Neural cell (in vitro differentiated cells): ENCODE data around the gene RABGAP1L. TPM values are rescaled to one million over a fixed set of nuclear protein-coding genes. Genes with fewer than 3 reads are reported as not detected.

Source experiments
- H2AFZ ChIP-seq: fragments of 200-600, 300-800 bp; sonication (generic), shearing (Covaris generic); 2 replicates; pipeline ENCODE4 v1.6.0; 2014; ENCODE audit warnings: low read depth, mild to moderate bottlenecking, antibody characterized with exemption, low read length, moderate library complexity
- H3F3A ChIP-seq: fragments of 200-600 bp; shearing (Covaris generic); 2 replicates; pipeline ENCODE4 v1.6.1; 2016; ENCODE audit warnings: mild to moderate bottlenecking, moderate library complexity, mixed read lengths, antibody characterized with exemption, low read length; ENCODE audit not compliant: insufficient read depth, poor library complexity, severe bottlenecking
- H3K27ac ChIP-seq: fragments of 200-600, 300-800 bp; sonication (generic), shearing (Covaris generic); 2 replicates; pipeline ENCODE4 v1.5.1; 2014; ENCODE audit warnings: mild to moderate bottlenecking, low read length, moderate library complexity
- H3K27me3 ChIP-seq: fragments of 300-800, 200-600 bp; sonication (generic), shearing (Covaris generic); 2 replicates; pipeline ENCODE4 v1.6.0; 2014; ENCODE audit warnings: mild to moderate bottlenecking, low read depth, low read length, moderate library complexity; ENCODE audit not compliant: insufficient read depth
- H3K36me3 ChIP-seq: fragments of 300-800, 200-600 bp; sonication (generic), shearing (Covaris generic); 2 replicates; pipeline ENCODE4 v1.5.1; 2014; ENCODE audit warnings: mild to moderate bottlenecking, antibody characterized with exemption, low read length, moderate library complexity; ENCODE audit not compliant: insufficient read depth
- H3K4me2 ChIP-seq: fragments of 300-800, 200-600 bp; sonication (generic), shearing (Covaris generic); 2 replicates; pipeline ENCODE4 v1.6.0; 2014; ENCODE audit warnings: mild to moderate bottlenecking, low read length
- H3K4me3 ChIP-seq: fragments of 300-800, 200-600 bp; sonication (generic), shearing (Covaris generic); 2 replicates; pipeline ENCODE4 v1.5.1; 2014; ENCODE audit warnings: mild to moderate bottlenecking, low read length, moderate library complexity
- H3K79me2 ChIP-seq: fragments of 200-600 bp; shearing (Covaris generic); replicated peaks from 2 replicates; pipeline ENCODE4 v1.6.0; 2014; ENCODE audit warnings: mild to moderate bottlenecking, low read length, moderate library complexity; ENCODE audit not compliant: insufficient read depth
- H3K9ac ChIP-seq: fragments of 300-800, 200-600 bp; sonication (generic), shearing (Covaris generic); 2 replicates; pipeline ENCODE4 v1.6.1; 2016; ENCODE audit warnings: mild to moderate bottlenecking, low read length, mixed read lengths
- H3K9me2 ChIP-seq: fragments of 200-600 bp; shearing (Covaris generic); 2 replicates; pipeline ENCODE4 v1.6.1; 2016; ENCODE audit warnings: mild to moderate bottlenecking, low read length, mixed read lengths; ENCODE audit not compliant: insufficient read depth
- H3K9me3 ChIP-seq: fragments of 200-600, 300-800 bp; sonication (generic), shearing (Covaris generic); 2 replicates; pipeline ENCODE4 v1.6.1; 2016; ENCODE audit warnings: mild to moderate bottlenecking, mixed run types, low read length, moderate library complexity, mixed read lengths
- H4K20me1 ChIP-seq: fragments of 200-600 bp; shearing (Covaris generic); 2 replicates; pipeline ENCODE4 v1.6.1; 2016; ENCODE audit warnings: mild to moderate bottlenecking, mixed run types; ENCODE audit not compliant: insufficient read depth
- EP300 ChIP-seq: fragments of 450-650 bp; conservative IDR thresholded peaks from 2 replicates; pipeline ENCODE4 v1.6.1; 2014; ENCODE audit warnings: antibody characterized with exemption, mild to moderate bottlenecking, moderate library complexity; ENCODE audit not compliant: poor library complexity, severe bottlenecking
- EZH2 ChIP-seq: fragments of 200-600, 300-800 bp; shearing (Covaris generic), sonication (generic); IDR thresholded peaks from 2 replicates; pipeline ENCODE4 v1.6.1; 2014; ENCODE audit warnings: antibody characterized with exemption, low read length, borderline replicate concordance, mild to moderate bottlenecking; ENCODE audit not compliant: insufficient read depth, poor library complexity, severe bottlenecking
- MXI1 ChIP-seq: fragments of 450-650 bp; conservative IDR thresholded peaks from 2 replicates; pipeline ENCODE4 v1.6.1; 2014; ENCODE audit warnings: antibody characterized with exemption, mild to moderate bottlenecking; ENCODE audit not compliant: poor library complexity, severe bottlenecking
- POLR2AphosphoS5 ChIP-seq: IDR thresholded peaks from 2 replicates; pipeline ENCODE4 v1.6.1; 2012
- RAD21 ChIP-seq: fragments of 450-650 bp; conservative IDR thresholded peaks from 2 replicates; pipeline ENCODE4 v1.6.1; 2014; ENCODE audit warnings: antibody characterized with exemption, mild to moderate bottlenecking, moderate library complexity
- SMC3 ChIP-seq: fragments of 450-650 bp; conservative IDR thresholded peaks from 2 replicates; pipeline ENCODE4 v1.6.1; 2014; ENCODE audit warnings: antibody characterized with exemption, mild to moderate bottlenecking, moderate library complexity; ENCODE audit not compliant: poor library complexity
- TAF1 ChIP-seq: IDR thresholded peaks from 2 replicates; pipeline ENCODE4 v1.6.1; 2012; ENCODE audit warnings: low read depth
- polyA minus RNA-seq: library from RNA; depleted of rRNA, polyadenylated mRNA; stranded (reverse); fragments of >200 nt; gene quantifications from 2 replicates; pipeline ENCODE4 v1.2.3, GENCODE V29; 2014
- polyA plus RNA-seq: library from polyadenylated mRNA; depleted of rRNA; stranded (reverse); fragments of >200 nt; gene quantifications from 2 replicates; pipeline ENCODE4 v1.2.3, GENCODE V29; 2014
- TF ChIP-seq, protein P1 (sequence below): fragments of 450-650 bp; IDR thresholded peaks from 2 replicates; pipeline ENCODE4 v1.5.1; 2014; ENCODE audit warnings: antibody characterized with exemption, mild to moderate bottlenecking, moderate library complexity; ENCODE audit not compliant: poor library complexity, severe bottlenecking
- TF ChIP-seq, protein P2 (sequence below): IDR thresholded peaks from 2 replicates; pipeline ENCODE4 v1.6.1; 2012; ENCODE audit warnings: borderline replicate concordance

Gene RABGAP1L
- polyA plus RNA-seq: 32.0 and 32.2 TPM in 2 replicates
- 150 and 188 TPM in 2 replicates for polyA minus RNA-seq

DNA sequence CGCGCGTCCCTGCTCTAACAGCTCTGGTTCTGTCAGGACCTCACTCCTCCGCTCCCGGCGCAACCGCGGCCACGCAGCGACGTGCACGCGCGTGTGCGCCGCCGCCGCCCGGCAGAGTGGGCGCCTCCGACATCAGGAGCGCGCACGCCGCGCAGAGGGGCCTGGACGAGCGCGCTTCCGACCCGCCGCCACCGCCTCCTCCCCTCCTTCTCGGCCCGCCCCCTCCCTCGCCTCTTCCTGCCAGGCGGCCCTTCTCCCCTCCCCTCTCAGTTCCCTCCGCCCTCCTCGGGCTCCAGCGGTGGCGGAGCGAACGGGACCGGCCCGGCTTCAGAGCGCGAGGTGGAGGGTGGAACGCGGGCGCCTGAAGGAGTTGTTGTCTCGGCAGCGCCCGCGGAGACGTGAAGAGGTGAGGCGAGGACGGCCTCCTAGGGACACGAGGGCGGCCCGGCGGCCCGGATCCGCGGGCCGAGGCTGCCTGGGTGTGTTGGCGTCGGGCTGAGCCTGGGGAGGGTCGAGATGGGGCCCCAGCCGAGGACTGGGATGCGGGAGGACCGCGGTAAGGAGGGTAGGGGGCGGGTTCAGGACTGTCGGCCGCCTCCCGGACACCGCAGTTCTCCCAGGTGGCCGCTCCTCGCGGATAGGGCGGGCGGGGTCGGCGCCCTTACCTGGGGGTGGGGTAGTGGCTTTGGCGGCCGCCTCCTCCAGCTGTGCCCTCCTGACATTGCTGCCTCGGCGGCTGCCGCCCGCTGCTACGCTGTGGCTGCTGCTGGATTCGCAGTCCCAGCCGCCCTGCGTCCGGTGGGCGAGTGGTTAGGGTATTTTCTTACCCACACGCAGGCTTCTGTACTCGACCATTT is at the start of gene RABGAP1L:
Gene RABGAP1L (plus strand): TSS at position 269 of the 857 bp plus-strand sequence.
- peak within 1 kb of the TSS; percentile 64 for H3K4me2 ChIP-seq
- TF ChIP-seq, protein P1, sequence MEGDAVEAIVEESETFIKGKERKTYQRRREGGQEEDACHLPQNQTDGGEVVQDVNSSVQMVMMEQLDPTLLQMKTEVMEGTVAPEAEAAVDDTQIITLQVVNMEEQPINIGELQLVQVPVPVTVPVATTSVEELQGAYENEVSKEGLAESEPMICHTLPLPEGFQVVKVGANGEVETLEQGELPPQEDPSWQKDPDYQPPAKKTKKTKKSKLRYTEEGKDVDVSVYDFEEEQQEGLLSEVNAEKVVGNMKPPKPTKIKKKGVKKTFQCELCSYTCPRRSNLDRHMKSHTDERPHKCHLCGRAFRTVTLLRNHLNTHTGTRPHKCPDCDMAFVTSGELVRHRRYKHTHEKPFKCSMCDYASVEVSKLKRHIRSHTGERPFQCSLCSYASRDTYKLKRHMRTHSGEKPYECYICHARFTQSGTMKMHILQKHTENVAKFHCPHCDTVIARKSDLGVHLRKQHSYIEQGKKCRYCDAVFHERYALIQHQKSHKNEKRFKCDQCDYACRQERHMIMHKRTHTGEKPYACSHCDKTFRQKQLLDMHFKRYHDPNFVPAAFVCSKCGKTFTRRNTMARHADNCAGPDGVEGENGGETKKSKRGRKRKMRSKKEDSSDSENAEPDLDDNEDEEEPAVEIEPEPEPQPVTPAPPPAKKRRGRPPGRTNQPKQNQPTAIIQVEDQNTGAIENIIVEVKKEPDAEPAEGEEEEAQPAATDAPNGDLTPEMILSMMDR: no peak
- TF ChIP-seq SMC3: peak; percentile 15
- no peak for TF ChIP-seq EZH2
- TF ChIP-seq TAF1: peak; percentile 75
- TF ChIP-seq, protein P2, sequence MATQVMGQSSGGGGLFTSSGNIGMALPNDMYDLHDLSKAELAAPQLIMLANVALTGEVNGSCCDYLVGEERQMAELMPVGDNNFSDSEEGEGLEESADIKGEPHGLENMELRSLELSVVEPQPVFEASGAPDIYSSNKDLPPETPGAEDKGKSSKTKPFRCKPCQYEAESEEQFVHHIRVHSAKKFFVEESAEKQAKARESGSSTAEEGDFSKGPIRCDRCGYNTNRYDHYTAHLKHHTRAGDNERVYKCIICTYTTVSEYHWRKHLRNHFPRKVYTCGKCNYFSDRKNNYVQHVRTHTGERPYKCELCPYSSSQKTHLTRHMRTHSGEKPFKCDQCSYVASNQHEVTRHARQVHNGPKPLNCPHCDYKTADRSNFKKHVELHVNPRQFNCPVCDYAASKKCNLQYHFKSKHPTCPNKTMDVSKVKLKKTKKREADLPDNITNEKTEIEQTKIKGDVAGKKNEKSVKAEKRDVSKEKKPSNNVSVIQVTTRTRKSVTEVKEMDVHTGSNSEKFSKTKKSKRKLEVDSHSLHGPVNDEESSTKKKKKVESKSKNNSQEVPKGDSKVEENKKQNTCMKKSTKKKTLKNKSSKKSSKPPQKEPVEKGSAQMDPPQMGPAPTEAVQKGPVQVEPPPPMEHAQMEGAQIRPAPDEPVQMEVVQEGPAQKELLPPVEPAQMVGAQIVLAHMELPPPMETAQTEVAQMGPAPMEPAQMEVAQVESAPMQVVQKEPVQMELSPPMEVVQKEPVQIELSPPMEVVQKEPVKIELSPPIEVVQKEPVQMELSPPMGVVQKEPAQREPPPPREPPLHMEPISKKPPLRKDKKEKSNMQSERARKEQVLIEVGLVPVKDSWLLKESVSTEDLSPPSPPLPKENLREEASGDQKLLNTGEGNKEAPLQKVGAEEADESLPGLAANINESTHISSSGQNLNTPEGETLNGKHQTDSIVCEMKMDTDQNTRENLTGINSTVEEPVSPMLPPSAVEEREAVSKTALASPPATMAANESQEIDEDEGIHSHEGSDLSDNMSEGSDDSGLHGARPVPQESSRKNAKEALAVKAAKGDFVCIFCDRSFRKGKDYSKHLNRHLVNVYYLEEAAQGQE: peak; percentile 64
- peak; percentile 35 for TF ChIP-seq EP300
- peak; percentile 27 for TF ChIP-seq RAD21
- TF ChIP-seq POLR2AphosphoS5: peak; percentile 77
- peak; percentile 63 for TF ChIP-seq MXI1
- H3K9me2 ChIP-seq: no peaks in the 10 kb centered on the region
- no peaks in the 10 kb centered on the region for H3K9me3 ChIP-seq
- H2AFZ ChIP-seq: peak within 1 kb of the TSS; percentile 66
- peak within 1 kb of the TSS; percentile 90 for H3K4me3 ChIP-seq
- no peaks in the 10 kb centered on the region for H4K20me1 ChIP-seq
- no peaks in the 10 kb centered on the region for H3K36me3 ChIP-seq
- H3F3A ChIP-seq: peaks cover 3% of the 10 kb centered on the region
- peak within 1 kb of the TSS; percentile 80 for H3K27ac ChIP-seq
- H3K27me3 ChIP-seq: no peaks in the 10 kb centered on the region
- peaks cover 6% of the 10 kb centered on the region for H3K79me2 ChIP-seq
- H3K9ac ChIP-seq: peak within 1 kb of the TSS; percentile 89

DNA sequence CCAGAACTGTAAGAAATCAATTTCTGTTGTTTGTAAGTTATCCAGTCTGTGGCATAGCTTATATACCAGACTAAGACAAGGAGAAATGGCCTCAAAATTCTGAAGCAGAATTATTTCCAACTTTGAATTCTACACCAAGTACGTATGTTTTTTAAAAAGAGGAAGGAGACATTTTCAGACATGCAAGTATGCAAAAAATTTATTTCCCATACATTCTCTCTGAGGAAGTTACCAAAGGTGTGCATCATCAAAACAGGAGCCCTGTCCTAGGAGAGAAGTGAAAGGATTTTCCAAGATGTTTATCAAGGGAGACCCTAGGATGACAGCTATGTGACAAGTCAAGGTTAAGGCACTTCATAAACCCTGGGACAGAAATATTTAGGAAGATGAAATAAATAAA is 49.3 kb upstream of the RABGAP1L start:
- H3K27me3 ChIP-seq: no peaks in the 10 kb centered on the region
- H3K9me2 ChIP-seq: no peaks in the 10 kb centered on the region
- TF ChIP-seq, protein P2: no peak
- no peak for TF ChIP-seq TAF1
- TF ChIP-seq, protein P1: no peak
- no peak for TF ChIP-seq POLR2AphosphoS5
- no peak for TF ChIP-seq RAD21
- no peak for TF ChIP-seq MXI1
- TF ChIP-seq EP300: no peak
- no peak for TF ChIP-seq EZH2
- no peak for TF ChIP-seq SMC3
- H3K9ac ChIP-seq: no peak overlapping the region
- H3K4me2 ChIP-seq: no peak overlapping the region
- H3K9me3 ChIP-seq: no peaks in the 10 kb centered on the region
- H2AFZ ChIP-seq: no peak overlapping the region
- H3K36me3 ChIP-seq: no peaks in the 10 kb centered on the region
- no peaks in the 10 kb centered on the region for H3K79me2 ChIP-seq
- no peaks in the 10 kb centered on the region for H4K20me1 ChIP-seq
- H3K27ac ChIP-seq: no peak overlapping the region
- H3F3A ChIP-seq: no peaks in the 10 kb centered on the region
- no peak overlapping the region for H3K4me3 ChIP-seq
